22Rv1 (cell line): ENCODE data around the gene MAGI2.

Experiments used
- CTCF ChIP-seq: fragments of 450-650 bp; IDR thresholded peaks from 2 replicates; pipeline ENCODE4 v1.5.1; 2017; ENCODE audit warnings: mild to moderate bottlenecking
- ZFX ChIP-seq: fragments of 450-650 bp; IDR thresholded peaks from 2 replicates; pipeline ENCODE4 v1.6.1; 2017; ENCODE audit warnings: antibody characterized with exemption, borderline replicate concordance

- TF ChIP-seq CTCF (no peak), ZFX (no peak)
Measured at GRCh38 chr7:78103475-78103874, 1350.0 kb downstream of the MAGI2 start.
